HG03095 (cell line): Measurements from ENCODE around the gene TAX1BP1.
"Not testable (repeated sequence)": the region's sequence is repeated elsewhere in the genome, so short reads cannot be mapped to it uniquely, and the experiment has no call there.

Source experiments
- ATAC-seq: cut with Tn5 transposase; IDR thresholded peaks from one replicate; pipeline ENCODE4 v1.9.1; 2021; ENCODE audit warnings: moderate library complexity; ENCODE audit not compliant: unreplicated experiment

Gene TAX1BP1

DNA sequence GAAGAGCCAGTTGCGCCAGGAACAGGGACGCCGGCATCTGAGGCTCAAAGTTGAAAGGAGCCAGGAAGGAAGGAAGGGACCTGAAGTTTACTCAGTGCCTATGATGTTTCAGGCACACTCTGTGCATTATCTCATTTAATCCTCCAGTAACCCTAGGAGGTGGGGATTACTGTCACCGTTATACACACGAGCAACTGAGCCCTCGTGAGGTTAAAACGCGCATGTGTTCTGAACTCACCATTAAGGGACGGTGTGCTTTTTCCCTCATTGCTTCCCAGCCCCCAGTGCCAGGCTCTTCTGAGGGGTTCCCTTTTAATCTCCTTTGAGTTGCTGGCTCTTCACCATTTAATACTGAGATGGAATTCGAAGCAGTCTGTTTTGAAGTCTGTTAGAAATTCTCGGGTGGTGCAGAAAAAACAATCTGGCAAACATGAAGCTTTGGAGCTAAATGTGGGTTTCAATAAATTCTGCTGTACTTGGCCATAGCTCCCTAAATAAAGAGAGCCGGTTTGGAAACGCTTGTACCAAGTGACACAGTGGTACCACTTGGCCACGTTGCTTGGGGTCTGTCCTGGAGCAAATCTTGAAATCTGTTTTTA lies 102.2 kb downstream of the TAX1BP1 start:
- ATAC-seq, result no peak

DNA sequence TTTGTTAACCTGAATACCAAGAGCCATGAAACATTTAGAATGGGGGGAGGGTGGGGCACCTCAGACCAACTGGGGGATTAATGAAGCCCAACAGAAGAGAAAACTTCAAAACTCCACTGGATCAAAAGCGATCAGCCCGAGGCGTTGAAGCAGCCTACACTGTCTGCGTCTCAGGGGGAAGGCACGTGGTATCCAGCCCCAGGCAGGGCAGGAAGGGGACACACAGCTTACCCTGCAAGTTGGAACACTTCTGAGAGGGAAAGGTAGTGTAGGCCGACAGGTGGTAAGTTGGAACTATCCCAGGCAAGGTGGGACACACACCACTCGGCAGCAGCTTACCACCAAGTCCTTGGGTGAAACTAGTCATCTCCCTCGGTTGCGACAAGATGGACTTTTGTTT lies 102.9 kb downstream of the TAX1BP1 start:
- no peak for ATAC-seq

DNA sequence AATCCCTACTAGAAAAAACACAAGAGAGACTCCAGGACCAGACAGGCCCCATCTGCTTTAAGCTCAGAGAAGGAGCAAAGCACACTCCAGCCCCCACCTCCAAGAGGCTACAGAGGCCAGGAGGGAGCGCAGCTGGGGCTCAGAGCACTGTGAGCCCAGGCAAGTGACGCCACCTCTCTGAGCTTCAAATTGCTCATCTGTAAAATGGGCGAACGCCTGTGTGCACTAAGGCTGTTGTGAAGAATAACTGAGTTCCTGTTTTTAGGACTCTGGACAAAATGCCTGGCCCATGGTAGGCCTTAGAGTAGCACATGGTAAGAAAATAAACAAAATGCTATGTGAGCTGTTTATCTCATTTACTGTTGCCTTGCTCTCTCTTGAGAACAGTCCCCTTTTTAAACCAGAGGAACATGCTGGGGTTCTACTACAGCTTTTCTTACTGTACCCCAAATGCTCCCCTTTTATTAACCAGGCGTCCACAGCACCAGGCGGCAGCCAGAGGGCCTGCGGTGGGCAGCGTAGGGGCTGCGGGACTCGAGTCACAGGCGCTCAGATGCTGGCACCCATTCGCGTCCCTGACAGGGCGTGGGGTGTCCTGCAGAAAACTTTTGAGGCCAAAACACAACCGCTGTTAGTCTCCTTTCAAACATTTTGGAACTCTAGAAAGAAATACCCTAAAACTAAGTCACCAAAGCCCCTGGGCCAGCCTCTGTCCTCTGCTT lies 103.8 kb downstream of the TAX1BP1 start:
- ATAC-seq, result no peak

DNA sequence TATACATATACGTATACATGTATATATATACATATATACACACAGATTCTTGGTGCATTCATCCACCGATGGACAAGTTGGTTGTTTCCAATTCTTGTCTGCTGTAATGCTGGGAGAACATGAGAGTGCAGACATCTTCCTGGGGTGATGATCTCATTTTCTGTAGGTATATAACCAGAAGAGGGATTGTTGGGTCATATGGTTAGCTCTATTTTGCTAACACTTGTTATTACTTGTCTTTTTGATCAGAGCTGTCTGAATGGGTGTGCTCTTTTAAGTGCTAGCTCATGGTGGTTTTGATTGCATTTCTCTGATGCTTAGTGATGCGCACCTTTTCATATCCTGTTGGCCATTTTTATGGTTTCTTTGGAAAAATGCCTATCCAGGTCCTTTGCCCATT lies 106.4 kb downstream of the TAX1BP1 start:
- no peak for ATAC-seq

DNA sequence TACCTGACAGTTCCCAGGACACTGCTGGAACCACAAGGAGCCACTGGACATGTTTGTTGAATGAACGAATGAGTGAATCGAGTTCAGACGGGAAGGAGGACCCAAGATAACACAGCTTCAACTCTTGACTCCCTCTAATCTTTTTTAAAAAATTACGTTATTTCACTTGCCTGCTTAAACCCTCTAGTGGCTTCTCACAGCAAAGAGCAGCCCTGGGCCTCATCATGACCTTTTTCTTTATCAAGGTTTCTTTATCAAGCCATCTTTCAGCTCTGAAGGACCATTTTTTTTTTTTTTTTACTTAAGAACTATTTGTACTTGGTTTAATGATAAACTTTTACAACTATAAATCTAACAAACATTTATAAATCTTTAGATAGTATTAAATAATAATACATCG lies 110.6 kb downstream of the TAX1BP1 start:
- no peak for ATAC-seq

DNA sequence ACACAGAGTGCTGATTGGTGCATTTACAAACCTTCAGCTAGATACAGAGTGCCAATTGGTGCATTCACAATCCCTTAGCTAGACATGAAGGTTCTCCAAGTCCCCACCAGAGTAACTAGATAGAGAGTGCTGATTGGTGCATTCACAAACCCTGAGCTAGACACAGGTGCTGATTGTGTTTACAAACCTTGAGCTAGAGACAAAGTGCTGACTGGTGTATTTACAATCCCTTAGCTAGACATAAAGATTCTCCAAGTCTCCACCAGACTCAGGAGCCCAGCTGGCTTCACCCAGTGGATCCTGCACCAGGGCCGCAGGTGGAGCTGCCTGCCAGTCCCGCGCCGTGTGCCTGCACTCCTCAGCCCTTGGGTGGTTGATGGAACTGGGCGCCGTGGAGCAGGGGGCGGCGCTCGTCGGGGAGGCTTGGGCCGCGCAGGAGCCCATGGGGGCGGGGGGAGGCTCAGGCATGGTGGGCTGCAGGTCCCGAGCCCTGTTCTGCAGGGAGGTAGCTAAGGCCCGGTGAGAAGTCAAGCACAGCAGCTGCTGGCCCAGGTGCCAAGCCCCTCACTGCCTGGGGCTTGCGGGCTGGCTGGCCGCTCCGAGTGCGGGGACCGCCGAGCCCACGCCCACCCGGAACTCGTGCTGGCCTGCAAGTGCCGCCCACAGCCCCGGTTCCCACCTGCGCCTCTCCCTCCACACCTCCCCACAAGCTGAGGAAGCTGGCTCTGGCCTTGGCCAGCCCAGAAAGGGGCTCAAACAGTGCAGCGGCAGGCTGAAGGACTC lies 116.9 kb downstream of the TAX1BP1 start:
- not testable (repeated sequence) for ATAC-seq

DNA sequence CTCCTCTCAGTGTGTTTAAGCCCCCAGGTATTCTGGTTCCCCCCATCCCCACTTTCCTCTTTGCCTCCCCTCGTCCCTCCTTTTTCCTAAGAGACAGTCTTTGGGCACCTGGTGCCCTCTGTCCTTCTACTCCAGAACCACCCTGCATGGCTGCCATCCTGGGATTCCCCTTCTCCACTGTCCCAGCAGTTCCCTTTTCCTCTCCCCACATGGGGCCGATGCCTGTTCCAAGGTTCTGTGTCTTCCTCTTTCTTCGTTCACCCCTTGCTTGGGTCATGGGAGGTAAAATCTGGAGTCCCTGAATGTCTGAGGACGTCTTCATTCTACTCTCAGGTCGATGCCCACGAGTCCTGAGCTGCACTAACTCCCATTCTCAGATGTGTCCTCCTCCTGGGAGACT lies 120.8 kb downstream of the TAX1BP1 start:
- ATAC-seq, result no peak

DNA sequence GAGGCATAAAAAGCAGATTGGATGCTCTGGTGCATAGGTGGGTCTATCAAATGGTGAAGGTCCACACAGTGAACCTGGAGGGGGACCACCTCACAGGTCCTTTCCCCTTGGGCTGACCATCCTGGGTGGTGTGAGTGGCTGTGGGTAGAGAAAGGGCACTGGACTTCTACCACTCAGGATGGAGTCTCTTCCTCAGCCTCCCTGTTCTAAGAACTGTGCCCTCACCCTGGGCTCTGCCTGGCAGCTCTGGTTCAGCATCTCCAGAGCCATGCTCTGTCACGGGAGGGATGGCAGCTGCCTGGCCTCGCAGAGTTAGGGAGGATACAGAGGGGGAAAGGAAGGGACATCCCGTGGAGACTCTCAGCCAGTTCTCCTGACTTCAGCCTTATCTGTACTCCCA lies 121.8 kb downstream of the TAX1BP1 start:
- ATAC-seq, result no peak

DNA sequence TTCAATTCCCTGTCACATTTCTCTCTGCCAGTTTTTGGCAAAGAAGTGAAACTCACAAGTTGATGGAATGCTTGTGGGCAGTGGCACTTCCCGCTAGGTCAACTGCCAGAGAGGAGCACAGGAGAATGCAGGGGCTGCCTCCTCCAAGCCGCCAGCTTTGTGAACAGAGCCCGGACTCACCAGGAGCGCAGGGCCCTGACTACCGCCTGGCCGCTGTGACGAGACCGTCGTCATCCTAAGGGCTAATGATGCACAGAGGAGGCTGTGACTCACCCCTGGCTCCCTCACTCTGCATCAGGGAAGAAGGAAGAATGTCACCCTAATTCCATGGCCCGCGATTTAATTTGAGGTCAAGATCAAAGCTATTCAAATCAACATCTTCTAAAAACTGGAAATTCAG lies 123.9 kb downstream of the TAX1BP1 start:
- ATAC-seq, result no peak

DNA sequence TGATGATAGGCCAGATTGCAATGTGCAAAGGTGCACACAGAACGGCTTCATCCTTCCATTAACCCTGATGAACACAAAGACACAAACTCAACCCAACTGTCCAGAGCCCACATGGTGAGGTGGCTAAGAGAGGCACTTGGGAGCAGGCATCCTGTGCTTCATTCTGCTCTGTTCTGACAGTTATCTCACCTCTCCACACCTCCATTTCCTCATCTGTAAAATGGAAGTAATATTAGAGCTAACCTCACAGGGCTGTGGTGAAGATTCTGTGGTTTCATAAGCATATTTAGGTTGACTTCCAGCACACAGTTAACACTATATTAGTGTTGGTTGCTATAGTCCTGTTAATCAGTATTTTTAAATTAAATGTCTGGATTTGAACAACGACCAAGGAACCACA lies 126.3 kb downstream of the TAX1BP1 start:
- no peak for ATAC-seq

DNA sequence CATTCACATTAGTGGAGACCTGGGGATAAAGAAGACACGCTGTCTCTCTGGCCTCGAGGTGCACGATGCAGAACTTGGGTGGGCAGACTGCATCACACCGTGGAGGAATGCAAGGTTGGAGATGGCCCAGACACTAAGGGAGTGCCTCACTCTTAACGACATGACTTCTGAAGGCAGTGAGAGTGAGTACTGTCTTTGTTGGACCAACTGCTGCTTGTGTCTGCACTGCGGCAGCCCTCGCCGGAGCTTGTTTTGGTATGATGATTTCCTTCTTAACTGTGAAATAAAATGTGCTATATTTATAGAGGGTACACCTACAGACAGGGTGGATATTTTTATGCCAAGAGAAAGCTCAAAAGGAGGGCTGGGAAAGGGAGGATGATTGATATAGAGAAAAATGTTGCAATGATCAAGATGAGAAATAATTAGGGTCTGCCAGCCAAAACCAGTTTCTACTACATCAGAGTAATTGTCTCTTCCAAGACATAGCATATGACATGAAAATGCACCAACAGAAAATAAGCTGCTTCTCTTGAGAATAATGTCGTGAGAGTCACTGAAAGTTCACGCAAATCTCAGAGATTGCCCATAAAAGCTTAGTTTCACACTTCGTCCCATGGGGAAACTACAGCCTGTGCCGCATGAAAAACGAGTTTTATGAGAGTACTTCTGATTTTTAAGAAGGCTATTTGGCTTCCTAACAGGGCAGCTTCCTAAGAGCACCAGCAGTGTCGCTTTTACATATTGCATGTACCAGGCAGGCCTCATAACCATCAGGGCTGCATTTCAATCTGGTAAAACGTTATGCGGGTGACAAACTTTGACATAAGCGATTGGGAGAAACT lies 127.1 kb downstream of the TAX1BP1 start:
- no peak for ATAC-seq

DNA sequence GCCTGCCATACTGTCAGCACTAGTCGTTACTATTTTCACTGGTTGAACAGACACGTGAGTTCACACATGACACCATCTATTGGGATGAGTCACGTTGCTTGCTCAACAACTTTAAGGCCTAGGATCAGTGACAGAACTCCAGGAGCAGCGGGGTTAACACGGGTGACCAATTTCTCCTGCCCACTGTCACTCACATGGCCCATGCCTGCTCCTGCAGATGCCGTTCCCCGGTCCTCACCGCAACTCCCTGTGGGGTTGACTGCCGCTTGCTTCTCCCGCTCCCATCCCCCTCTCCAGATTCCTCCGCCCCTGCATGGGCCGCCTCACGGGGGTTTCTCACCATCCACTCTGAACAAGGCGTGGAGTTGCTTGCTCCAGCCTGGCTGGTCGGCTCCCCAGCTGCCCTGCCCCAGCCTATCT lies 128.2 kb downstream of the TAX1BP1 start:
- ATAC-seq, result no peak

DNA sequence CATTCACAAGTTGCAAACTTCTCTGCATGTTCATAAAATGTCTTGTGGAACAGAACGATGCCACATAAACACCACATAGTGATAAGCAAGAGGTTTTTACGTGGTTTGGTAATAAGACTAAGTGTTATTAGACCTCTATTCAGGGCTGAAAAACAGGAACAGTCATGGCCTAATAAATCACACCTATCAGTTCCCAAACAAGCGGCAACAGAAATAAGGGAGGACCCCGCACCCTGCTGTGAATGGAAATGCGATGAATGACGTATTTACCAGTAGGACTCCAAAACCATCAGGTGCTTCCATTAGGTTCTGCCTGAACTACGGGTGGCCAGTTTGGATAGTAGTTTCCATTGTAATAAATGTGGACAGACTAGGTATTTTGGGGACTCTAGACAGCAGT lies 129.1 kb downstream of the TAX1BP1 start:
- no peak for ATAC-seq

DNA sequence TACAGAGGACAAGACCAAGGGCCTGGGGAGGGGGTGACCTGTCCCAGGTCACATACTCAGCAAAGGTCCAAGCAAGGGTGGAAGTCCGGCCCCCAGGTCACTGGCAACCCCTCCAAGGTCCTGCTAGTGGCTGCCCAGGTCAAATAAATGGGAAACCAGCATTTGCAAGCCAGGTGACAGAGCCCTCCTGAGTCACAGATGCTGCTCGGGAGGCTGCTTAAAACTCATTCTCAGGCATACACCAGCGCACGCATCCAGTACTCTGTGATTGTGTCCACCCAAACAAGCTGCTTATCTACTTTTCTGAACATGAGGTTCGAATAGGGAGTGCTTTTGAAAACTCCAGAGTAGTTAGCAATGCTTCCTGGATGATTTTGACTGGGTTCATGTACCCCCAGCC lies 130.6 kb downstream of the TAX1BP1 start:
- no peak for ATAC-seq

DNA sequence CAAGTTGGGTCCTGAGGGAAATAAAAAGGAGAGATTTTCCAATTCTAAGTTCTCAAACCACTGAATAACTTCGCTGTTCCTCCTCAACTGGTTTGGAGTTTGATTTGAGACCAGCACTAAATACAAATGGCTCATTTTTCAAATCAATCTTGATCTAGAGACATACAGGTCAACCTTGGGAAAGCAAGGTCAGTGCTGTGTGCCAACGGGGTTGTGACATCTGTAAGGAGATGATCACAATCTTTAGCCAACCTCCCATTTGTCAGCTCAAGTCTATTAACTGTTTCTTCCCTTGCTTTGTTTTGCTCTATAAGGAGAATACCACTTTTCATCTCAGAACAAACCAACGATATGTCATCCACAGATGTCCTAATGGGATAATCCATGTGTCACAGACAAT lies 131.1 kb downstream of the TAX1BP1 start:
- no peak for ATAC-seq

DNA sequence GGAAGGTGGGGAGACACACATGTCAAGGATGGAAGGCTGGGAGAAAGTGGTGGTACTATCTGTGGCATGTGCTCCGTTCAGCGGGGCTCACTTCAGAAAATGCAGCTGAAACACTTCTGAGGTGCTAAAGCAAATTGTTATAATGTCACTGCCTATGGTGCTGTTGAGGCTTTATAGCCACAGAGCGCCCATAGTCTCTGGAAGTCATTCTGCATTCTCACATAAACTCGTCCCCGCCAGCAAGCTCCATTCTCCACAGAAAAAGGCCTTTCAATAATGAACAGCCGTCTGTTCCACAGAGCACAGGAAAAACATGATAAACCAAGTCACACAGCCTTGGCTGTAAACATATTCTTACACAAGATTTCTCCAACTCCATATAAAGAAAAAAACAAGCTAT lies 131.9 kb downstream of the TAX1BP1 start:
- no peak for ATAC-seq

DNA sequence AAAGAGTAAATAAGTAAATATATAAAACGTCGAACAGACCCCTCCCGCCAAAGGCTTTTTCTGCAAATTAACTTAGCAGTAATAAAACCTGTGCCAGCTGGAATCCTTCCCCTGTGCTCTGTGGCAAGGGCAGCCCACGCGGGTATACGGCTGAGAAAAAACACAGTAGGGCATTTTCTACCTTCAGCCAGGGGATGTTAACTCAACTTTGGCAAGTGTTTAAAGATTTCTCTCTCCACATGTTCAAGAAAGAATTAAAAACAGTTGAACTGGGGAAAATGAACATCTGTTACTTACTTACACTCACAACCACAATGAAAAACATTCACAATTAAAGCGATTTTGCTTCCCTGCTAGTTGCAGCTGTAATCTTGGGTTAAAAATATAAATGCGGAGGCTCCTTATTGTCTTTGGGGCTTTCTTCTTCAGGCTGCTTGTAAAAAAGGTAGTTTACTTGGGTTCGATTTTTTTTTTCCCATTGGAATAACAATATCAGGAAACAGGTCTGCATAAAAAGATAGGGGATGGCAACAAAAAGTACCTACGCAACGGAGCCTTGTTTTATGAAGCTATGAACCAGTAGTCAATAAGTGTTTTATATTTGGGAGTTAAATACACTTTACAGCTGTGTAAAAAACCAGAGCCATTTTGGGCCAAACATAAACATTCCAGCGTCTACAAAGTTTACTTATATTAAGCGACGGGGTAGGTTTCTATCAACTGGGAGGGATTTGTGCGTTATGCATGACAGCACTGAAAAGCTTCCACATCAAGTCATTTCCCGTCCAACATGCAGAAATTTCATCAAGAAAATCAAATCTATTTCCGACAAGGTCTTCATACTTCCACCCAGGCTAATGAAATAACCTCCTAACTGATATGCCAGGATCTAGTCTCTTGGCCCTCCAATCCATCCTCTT lies 132.7 kb downstream of the TAX1BP1 start:
- ATAC-seq, result no peak

DNA sequence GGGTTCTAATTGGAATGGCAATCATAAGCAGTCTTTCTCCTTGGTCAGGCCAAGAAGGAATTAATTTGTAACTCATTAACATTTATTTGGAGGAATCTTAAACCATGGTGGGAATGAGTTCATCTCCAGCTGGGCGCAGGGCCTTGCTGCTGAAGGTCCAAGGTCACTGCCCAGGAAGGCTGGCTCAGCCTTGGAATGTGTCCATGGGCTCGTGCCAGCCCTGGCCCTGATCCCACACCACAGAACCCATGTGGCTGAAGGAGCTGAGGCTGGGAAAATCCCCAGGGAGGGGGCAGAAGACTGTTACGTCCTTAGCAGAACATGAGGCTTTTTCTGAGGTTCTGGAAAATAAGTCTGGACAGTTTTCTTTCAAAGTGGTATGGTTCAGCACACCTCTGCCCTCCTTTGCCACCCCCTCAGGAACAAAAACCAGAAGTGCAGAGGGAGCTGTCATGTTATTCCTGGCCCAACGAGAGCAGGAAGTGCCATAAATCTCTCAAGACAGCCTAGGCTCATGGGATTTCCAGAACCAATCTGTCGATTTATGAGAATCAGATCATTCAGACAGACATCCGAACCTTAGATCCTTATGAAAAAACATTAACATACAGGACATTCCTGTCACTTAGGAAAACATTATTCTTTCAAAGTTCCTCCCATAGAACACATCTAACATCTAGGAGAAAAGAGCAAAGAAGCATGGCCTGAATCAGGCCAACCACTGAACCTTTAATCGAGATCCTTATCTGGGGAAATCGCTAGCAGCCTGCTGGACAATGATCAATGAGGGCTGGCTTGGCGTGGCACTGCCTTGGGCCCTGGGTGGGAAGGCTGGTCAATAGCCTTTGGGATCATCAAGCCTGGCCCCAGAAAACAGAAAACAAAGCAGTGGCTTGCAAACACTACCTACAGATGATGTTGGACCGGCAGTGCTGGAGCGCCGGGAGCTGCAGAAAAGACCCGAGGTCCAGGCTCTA lies 134.3 kb downstream of the TAX1BP1 start:
- ATAC-seq, result no peak

DNA sequence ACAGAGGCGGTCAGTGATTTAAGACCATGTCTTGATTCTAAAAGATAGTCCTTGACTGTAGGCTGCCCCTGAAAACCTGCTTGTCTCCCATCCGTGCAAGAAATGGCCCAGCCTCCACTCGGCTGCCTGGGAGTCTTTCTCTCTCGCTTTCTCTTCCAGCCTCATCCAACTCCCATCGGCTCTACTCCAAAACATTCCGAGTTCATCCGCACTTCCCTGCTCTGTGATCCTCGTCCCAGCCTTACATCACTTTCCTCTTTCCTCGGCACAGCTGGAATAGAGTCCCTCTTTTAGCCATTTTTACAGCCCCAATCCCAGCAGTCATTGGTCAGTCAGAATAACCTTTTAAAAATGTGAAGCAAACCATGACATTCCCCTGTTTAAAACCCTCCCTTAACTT lies 135.1 kb downstream of the TAX1BP1 start:
- ATAC-seq, result no peak
